Fibroblast of skin of left biceps (primary cell): ENCODE data around the gene HYAL4.

Experiments
- DNase-seq, 2 experiments: peaks; one replicate each; pipeline ENCODE4 v3.0.0-alpha.2; 2013; ENCODE audit warnings: low read depth in 2 of 2

HYAL4 gene

DNA sequence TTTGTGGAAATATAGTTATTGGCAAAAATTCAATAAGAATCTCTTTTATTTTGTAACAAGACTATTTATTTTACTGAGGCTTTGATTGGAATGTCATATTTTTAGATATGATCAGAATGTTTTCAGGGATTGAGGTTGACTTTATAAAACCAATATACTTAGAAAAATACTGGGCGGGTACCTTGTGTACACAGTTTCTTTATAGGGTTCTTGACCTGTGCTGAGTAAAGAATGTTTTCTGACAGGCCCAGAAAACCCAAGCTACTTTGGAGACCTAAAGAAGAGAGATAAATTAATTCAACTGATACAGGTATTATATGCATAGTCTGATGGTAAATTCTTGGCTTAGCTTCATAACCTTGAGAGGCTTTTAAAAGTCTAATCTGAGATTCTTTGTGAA lies 56.1 kb downstream of the HYAL4 start:
- no peak for DNase-seq

GRCh38 chr7:123905714-123906113 lies 60.7 kb downstream of the HYAL4 start:
- no peak for DNase-seq

- DNase-seq = no peak
These were observed 71.3 kb downstream of the HYAL4 start for GRCh38 chr7:123916240-123916724.

DNA sequence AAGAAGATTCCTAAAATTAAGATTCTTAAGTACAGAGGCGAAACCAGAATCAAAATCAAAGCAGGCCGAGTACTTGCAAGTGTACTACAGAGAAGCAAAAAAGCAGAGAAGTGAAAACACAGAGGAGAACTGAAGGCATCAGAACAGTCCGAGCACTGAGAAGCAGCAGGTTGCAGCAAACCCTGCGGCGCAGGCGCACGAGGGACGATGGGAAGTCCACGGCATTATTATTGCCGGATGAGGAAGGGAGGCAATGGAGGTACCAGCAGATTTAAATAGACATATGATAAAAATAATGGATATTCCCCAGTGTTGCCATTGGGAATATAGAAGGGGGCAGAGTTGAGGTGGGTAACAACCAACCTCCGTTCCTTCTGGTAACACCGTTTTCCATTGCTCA lies 72.9 kb downstream of the HYAL4 start:
- DNase-seq = no peak

GRCh38 chr7:123918309-123918708 lies 73.3 kb downstream of the HYAL4 start:
- DNase-seq = no peak

DNA sequence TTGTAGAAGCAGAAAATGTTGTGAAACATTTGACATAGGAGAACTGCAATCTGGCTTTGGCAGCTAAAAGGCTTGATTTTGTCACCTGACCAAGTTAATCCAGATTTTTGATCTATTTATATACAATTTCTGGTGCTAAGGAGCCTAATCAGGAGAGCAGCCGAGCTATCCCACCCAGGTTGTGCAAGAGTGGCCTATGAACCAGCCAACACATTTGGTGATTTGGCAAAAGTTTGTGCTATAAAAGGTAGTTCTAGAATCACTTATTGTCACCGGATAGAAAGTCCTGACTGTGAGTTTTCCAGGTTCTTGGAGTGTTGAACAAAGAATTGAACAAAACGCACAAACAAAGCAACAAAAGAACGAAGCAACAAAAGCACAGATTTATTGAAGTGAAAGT lies 78.6 kb downstream of the HYAL4 start:
- no peak for DNase-seq

DNA sequence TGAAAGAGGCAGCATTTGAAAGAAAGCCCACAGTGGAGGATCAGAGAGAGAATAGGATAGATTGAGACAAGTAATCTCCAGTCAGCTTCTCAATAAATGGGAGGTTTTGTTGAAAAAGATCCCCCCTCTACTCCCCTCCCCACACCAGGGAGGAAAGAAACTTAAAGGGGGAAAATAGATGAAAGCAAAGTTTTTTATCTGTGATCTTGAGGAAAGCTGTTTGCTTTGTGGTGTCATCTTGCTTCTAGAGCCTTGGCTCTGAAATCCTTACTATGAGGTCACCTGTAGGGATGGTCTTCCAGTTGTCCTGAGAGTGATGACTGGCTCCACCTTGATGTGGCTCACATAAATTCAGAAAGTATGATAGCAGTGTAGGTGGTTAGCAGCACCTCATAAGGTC lies 80.0 kb downstream of the HYAL4 start, which contains the start of gene SPAM1:
Gene SPAM1 (plus strand): TSS at position 301 of the 400 bp plus-strand sequence. CDS start 28,330 bp downstream, outside the sequence.
- no peak for DNase-seq
